Astrocyte (in vitro differentiated cells and primary cell): Measurements from ENCODE around the gene GGT5. TPM values are rescaled to one million over a fixed set of nuclear protein-coding genes. Genes with fewer than 3 reads are reported as not detected.
"Not testable (repeated sequence)": the region's sequence is repeated elsewhere in the genome, so short reads cannot be mapped to it uniquely, and the experiment has no call there.

Experiments used
- DNase-seq: peaks from one replicate; pipeline ENCODE4 v3.0.0-alpha.2; 2010; ENCODE audit warnings: low read depth
- FAIRE-seq: peaks from 2 replicates; lab custom pipeline; 2011; peaks lifted over from hg19 to GRCh38; lab: Jason Lieb, UNC
- H2AFZ ChIP-seq: 2 replicates; pipeline ENCODE4 v1.6.0; 2012; ENCODE audit warnings: low read depth, low read length, inconsistent platforms
- H3K27ac ChIP-seq: 2 replicates; pipeline ENCODE4 v1.5.1; 2011; ENCODE audit warnings: low read depth, low read length, inconsistent platforms
- H3K27me3 ChIP-seq: 2 replicates; pipeline ENCODE4 v1.6.0; 2011; ENCODE audit warnings: low read length, inconsistent platforms; ENCODE audit not compliant: insufficient read depth
- H3K36me3 ChIP-seq: 2 replicates; pipeline ENCODE4 v1.5.1; 2011; ENCODE audit warnings: low read length, inconsistent platforms; ENCODE audit not compliant: insufficient read depth
- H3K4me1 ChIP-seq: 2 replicates; pipeline ENCODE4 v1.5.1; 2011; ENCODE audit warnings: low read length, inconsistent platforms; ENCODE audit not compliant: insufficient read depth
- H3K4me2 ChIP-seq: 2 replicates; pipeline ENCODE4 v1.6.0; 2012; ENCODE audit warnings: low read length, inconsistent platforms
- H3K4me3 ChIP-seq: 2 replicates; pipeline ENCODE4 v1.5.1; 2011; ENCODE audit warnings: low read depth, mild to moderate bottlenecking, low read length, inconsistent platforms; ENCODE audit not compliant: insufficient read depth
- H3K79me2 ChIP-seq: 2 replicates; pipeline ENCODE4 v1.6.0; 2012; ENCODE audit warnings: mild to moderate bottlenecking, low read length, inconsistent platforms; ENCODE audit not compliant: insufficient read depth
- H3K9ac ChIP-seq: 2 replicates; pipeline ENCODE4 v1.6.0; 2012; ENCODE audit warnings: mild to moderate bottlenecking, low read length, inconsistent platforms
- H3K9me3 ChIP-seq: 2 replicates; pipeline ENCODE4 v1.5.1; 2012; ENCODE audit warnings: low read depth, mild to moderate bottlenecking, low read length, inconsistent platforms; ENCODE audit not compliant: insufficient read depth
- H4K20me1 ChIP-seq: 2 replicates; pipeline ENCODE4 v1.6.0; 2012; ENCODE audit warnings: low read length, inconsistent platforms; ENCODE audit not compliant: insufficient read depth
- H3K27ac Mint-ChIP-seq: one replicate; pipeline ENCODE4 v1.8.0; 2021; ENCODE audit warnings: mild to moderate bottlenecking, mixed read lengths; ENCODE audit not compliant: unreplicated experiment
- H3K27me3 Mint-ChIP-seq: one replicate; pipeline ENCODE4 v1.8.0; 2021; ENCODE audit warnings: low read depth, mixed read lengths; ENCODE audit not compliant: unreplicated experiment
- H3K36me3 Mint-ChIP-seq: one replicate; pipeline ENCODE4 v1.8.0; 2021; ENCODE audit warnings: low read depth, mixed read lengths; ENCODE audit not compliant: unreplicated experiment
- H3K4me1 Mint-ChIP-seq: one replicate; pipeline ENCODE4 v1.8.0; 2021; ENCODE audit warnings: low read depth, mixed read lengths; ENCODE audit not compliant: unreplicated experiment
- H3K4me3 Mint-ChIP-seq: one replicate; pipeline ENCODE4 v1.8.0; 2021; ENCODE audit warnings: mild to moderate bottlenecking, moderate library complexity, mixed read lengths; ENCODE audit not compliant: unreplicated experiment
- H3K9me3 Mint-ChIP-seq: one replicate; pipeline ENCODE4 v1.8.0; 2021; ENCODE audit warnings: mild to moderate bottlenecking, mixed read lengths; ENCODE audit not compliant: unreplicated experiment
- CTCF ChIP-seq: IDR thresholded peaks from 2 replicates; pipeline ENCODE4 v1.5.1; 2011; ENCODE audit warnings: low read depth, mild to moderate bottlenecking, inconsistent platforms, low read length, moderate library complexity; ENCODE audit not compliant: insufficient read depth
- EZH2 ChIP-seq: IDR thresholded peaks from 2 replicates; pipeline ENCODE4 v1.6.1; 2012; ENCODE audit warnings: mild to moderate bottlenecking, low read length, inconsistent platforms; ENCODE audit not compliant: insufficient read depth
- total RNA-seq: library from RNA; stranded (reverse); gene quantifications from 2 replicates; pipeline ENCODE4 v1.2.1, GENCODE V29; 2021

GGT5 gene
- total RNA-seq, 1 donor from 2014 or later: 0.64 TPM

- no peaks in the 10 kb centered on the region for H3K27me3 ChIP-seq
- peaks cover 21% of the 10 kb centered on the region for H3K4me1 ChIP-seq
- H3K9ac ChIP-seq: no peak overlapping the region
- no peaks in the 10 kb centered on the region for H3K36me3 Mint-ChIP-seq
- H3K27me3 Mint-ChIP-seq: peaks cover 4% of the 10 kb centered on the region
- no peak overlapping the region for H3K27ac Mint-ChIP-seq
- H4K20me1 ChIP-seq: no peaks in the 10 kb centered on the region
- H3K4me1 Mint-ChIP-seq: peaks cover 14% of the 10 kb centered on the region
- no peak overlapping the region for H3K4me2 ChIP-seq
- no peaks in the 10 kb centered on the region for H3K79me2 ChIP-seq
- H3K4me3 ChIP-seq: no peak overlapping the region
- no peaks in the 10 kb centered on the region for H3K9me3 Mint-ChIP-seq
- H3K4me3 Mint-ChIP-seq: no peak overlapping the region
- no peaks in the 10 kb centered on the region for H3K36me3 ChIP-seq
- TF ChIP-seq CTCF (no peak), EZH2 (no peak)
- no peaks in the 10 kb centered on the region for H3K9me3 ChIP-seq
- DNase-seq (no peak), FAIRE-seq (no peak)
- no peak overlapping the region for H2AFZ ChIP-seq
- no peak overlapping the region for H3K27ac ChIP-seq
Measured at GRCh38 chr22:24240381-24240780, 4.5 kb downstream of the GGT5 start.

GRCh38 chr22:24238101-24238694, 6.7 kb downstream of the GGT5 start:
- not testable (repeated sequence) for H3K27me3 ChIP-seq, H3K9ac ChIP-seq, H3K4me3 Mint-ChIP-seq, H3K4me1 Mint-ChIP-seq, H3K36me3 ChIP-seq, H3K36me3 Mint-ChIP-seq, H3K4me2 ChIP-seq, H3K27ac ChIP-seq, H3K4me1 ChIP-seq, FAIRE-seq, H3K9me3 Mint-ChIP-seq, H3K27me3 Mint-ChIP-seq, DNase-seq, H3K4me3 ChIP-seq, H4K20me1 ChIP-seq, H2AFZ ChIP-seq, H3K9me3 ChIP-seq, H3K27ac Mint-ChIP-seq, H3K79me2 ChIP-seq

GRCh38 chr22:24236656-24237055, 8.2 kb downstream of the GGT5 start:
- H3K4me3 ChIP-seq: no peak overlapping the region
- no peak overlapping the region for H3K4me3 Mint-ChIP-seq
- peaks cover 4% of the 10 kb centered on the region for H3K27me3 Mint-ChIP-seq
- H3K4me1 ChIP-seq: no peaks in the 10 kb centered on the region
- H3K9ac ChIP-seq: no peak overlapping the region
- no peak overlapping the region for H3K27ac ChIP-seq
- H3K4me1 Mint-ChIP-seq: no peaks in the 10 kb centered on the region
- FAIRE-seq (no peak), DNase-seq (no peak)
- H2AFZ ChIP-seq: no peak overlapping the region
- no peaks in the 10 kb centered on the region for H3K36me3 Mint-ChIP-seq
- H3K27me3 ChIP-seq: no peaks in the 10 kb centered on the region
- H4K20me1 ChIP-seq: no peaks in the 10 kb centered on the region
- no peaks in the 10 kb centered on the region for H3K9me3 Mint-ChIP-seq
- no peaks in the 10 kb centered on the region for H3K79me2 ChIP-seq
- H3K4me2 ChIP-seq: no peak overlapping the region
- no peak for TF ChIP-seq CTCF
- TF ChIP-seq EZH2: no peak
- H3K27ac Mint-ChIP-seq: no peak overlapping the region
- no peaks in the 10 kb centered on the region for H3K36me3 ChIP-seq
- H3K9me3 ChIP-seq: no peaks in the 10 kb centered on the region
